Colonic mucosa (tissue), 4 donors: ENCODE measurements around the gene ZXDB. TPM values are rescaled to one million over a fixed set of nuclear protein-coding genes. Genes with fewer than 3 reads are reported as not detected.
"Not testable (repeated sequence)": the region's sequence is repeated elsewhere in the genome, so short reads cannot be mapped to it uniquely, and the experiment has no call there.

Source experiments
- DNase-seq: peaks from one replicate; pipeline ENCODE4 v3.0.0-alpha.2; 2020
- H3K27ac ChIP-seq: fragments of 200-600 bp; one replicate; pipeline ENCODE4 v1.8.0; 2021
- H3K27me3 ChIP-seq: fragments of 200-600 bp; one replicate; pipeline ENCODE4 v1.8.0; 2021
- H3K36me3 ChIP-seq: fragments of 200-600 bp; one replicate; pipeline ENCODE4 v1.8.0; 2021
- H3K4me1 ChIP-seq: fragments of 200-600 bp; one replicate; pipeline ENCODE4 v1.8.0; 2021; ENCODE audit warnings: mild to moderate bottlenecking
- H3K4me3 ChIP-seq: fragments of 200-600 bp; one replicate; pipeline ENCODE4 v1.8.0; 2021
- H3K9ac ChIP-seq, 2 donors: one replicate each; pipeline ENCODE4 v1.7.0; 2013; ENCODE audit warnings: control low read depth in 2 of 2, low read depth in 2 of 2, low read length in 2 of 2
- H3K9me3 ChIP-seq: fragments of 200-600 bp; one replicate; pipeline ENCODE4 v1.8.0; 2021
- intact Hi-C: fragments of 100-400 bp; cut with DNase I; formaldehyde crosslinking; loops from one replicate; pipeline ENCODE4 v1.14.1; 2022
- total RNA-seq, 2 donors: library from RNA; stranded (reverse); fragmentation: NEBNext Ultra II Directional in 1 of 2; extraction: Animal tissue kit (Norgen Biotek cat#: 25700) in 1 of 2; gene quantifications; one replicate each; pipeline ENCODE4 v1.2.1, GENCODE V29; 2021
- TF ChIP-seq, protein P1 (sequence below): fragments of 200-600 bp; IDR thresholded peaks from one replicate; pipeline ENCODE4 v1.8.0; 2022; ENCODE audit warnings: antibody characterized with exemption, mild to moderate bottlenecking
- donor health status: healthy.
- donor health status: DM: no; HTN: no; CAD: no.
- donor health status: DM: no; HTN: no; CAD: no.

The ZXDB gene
- total RNA-seq, 2 donors from 2014 or later = 5.1 to 7.9 TPM

GRCh38 chrX:57596516-57596915 is 4.7 kb downstream of the ZXDB start:
- Histone ChIP-seq H3K4me3 (no peak overlapping the region), H3K27me3 (no peaks in the 10 kb centered on the region), H3K4me1 (no peaks in the 10 kb centered on the region), H3K36me3 (no peaks in the 10 kb centered on the region), H3K9ac (peak overlapping the region in 1 of 2 donors; percentile 12), H3K27ac (no peak overlapping the region), H3K9me3 (no peaks in the 10 kb centered on the region)
- TF ChIP-seq, protein P1, sequence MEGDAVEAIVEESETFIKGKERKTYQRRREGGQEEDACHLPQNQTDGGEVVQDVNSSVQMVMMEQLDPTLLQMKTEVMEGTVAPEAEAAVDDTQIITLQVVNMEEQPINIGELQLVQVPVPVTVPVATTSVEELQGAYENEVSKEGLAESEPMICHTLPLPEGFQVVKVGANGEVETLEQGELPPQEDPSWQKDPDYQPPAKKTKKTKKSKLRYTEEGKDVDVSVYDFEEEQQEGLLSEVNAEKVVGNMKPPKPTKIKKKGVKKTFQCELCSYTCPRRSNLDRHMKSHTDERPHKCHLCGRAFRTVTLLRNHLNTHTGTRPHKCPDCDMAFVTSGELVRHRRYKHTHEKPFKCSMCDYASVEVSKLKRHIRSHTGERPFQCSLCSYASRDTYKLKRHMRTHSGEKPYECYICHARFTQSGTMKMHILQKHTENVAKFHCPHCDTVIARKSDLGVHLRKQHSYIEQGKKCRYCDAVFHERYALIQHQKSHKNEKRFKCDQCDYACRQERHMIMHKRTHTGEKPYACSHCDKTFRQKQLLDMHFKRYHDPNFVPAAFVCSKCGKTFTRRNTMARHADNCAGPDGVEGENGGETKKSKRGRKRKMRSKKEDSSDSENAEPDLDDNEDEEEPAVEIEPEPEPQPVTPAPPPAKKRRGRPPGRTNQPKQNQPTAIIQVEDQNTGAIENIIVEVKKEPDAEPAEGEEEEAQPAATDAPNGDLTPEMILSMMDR = no peak
- DNase-seq = no peak
- intact Hi-C loops = no loop called here

DNA sequence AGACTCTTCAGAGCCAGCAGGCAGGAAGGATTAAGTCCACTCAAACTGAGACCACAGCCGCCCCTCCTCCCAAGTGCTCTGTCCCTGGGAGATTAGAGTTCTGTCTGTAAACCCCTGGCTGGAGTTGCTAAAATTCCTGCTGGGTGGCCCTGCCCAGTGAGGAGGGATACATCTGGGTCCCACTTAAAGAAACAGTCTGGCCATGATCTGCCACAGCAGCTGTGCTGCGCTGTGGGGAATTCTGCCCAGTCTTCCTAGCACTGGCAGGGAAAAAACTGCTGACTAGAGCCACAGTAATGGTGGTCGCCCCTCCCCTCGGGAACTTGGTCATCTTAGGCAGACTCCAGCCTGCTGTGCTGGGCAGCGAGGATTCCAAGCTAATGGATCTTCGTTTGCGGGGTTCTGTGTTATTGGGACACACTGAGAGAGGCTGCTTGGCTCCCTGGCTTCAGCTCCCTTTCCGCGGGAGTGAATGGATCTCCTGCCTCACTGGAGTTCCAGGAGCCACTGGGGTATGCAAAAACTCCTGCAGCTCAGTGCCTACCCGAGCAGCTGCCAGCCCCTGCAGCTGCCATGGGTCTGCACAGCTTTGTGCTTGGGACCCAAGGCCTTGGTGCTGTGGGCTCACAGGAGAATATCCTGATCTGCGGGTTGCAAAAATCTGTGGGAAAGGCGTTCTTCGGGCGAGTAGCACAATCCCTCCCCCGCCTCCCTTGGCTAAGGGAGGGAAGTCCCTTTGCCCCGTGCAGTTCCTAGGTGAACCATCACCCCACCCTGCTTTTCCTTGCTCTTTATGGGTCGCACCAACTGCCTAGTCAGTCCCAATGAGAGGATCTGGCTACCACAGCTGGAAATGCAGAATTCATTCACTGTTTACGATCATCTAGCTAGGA is 15.7 kb downstream of the ZXDB start:
- TF ChIP-seq, protein P1 = no peak
- Histone ChIP-seq H3K9ac (no peak overlapping the region), H3K27ac (no peak overlapping the region), H3K4me3 (no peak overlapping the region), H3K27me3 (no peaks in the 10 kb centered on the region), H3K36me3 (no peaks in the 10 kb centered on the region), H3K9me3 (no peaks in the 10 kb centered on the region), H3K4me1 (no peaks in the 10 kb centered on the region)
- intact Hi-C loops = no loop called here
- DNase-seq = no peak

- DNase-seq, intact Hi-C loops, H3K9ac ChIP-seq, H3K4me3 ChIP-seq, H3K4me1 ChIP-seq, H3K27me3 ChIP-seq, H3K9me3 ChIP-seq, H3K27ac ChIP-seq, H3K36me3 ChIP-seq: not testable (repeated sequence)
Measured at GRCh38 chrX:57613351-57613750, 21.5 kb downstream of the ZXDB start.

- intact Hi-C loops, H3K36me3 ChIP-seq, DNase-seq: not testable (repeated sequence)
Measured at GRCh38 chrX:57629438-57629837, 37.6 kb downstream of the ZXDB start.

GRCh38 chrX:57640674-57641016 is 48.8 kb downstream of the ZXDB start:
- TF ChIP-seq, protein P1 = no peak
- DNase-seq = no peak
- Histone ChIP-seq H3K36me3 (no peaks in the 10 kb centered on the region), H3K4me1 (no peaks in the 10 kb centered on the region), H3K9me3 (no peaks in the 10 kb centered on the region), H3K27me3 (no peaks in the 10 kb centered on the region), H3K9ac (no peak overlapping the region), H3K4me3 (no peak overlapping the region), H3K27ac (no peak overlapping the region)
- intact Hi-C loops = no loop called here

More at GRCh38 chrX:57629438-57629837, 37.6 kb downstream of the ZXDB start:
- H3K9ac ChIP-seq, H3K9me3 ChIP-seq, H3K4me3 ChIP-seq, H3K27me3 ChIP-seq, H3K27ac ChIP-seq, H3K4me1 ChIP-seq: not testable (repeated sequence)

DNA sequence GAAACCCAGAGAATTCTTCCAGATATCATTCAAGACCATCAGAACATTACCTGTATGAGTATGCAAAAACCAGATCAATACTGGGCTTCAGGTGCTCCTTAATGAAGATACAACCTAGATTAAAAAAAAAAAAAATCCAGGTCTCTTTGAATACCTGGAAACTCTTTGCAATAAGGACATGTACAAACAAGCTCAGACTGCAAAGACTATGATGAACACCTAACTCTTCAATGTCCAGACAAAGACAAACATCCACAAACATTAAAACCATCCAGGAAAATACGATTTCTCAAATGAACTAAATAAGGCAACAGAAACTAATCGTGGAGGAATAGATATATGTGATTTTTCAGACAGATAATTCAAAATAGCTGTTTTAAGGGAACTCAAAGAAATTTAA is 49.5 kb downstream of the ZXDB start:
- Histone ChIP-seq H3K27ac (no peak overlapping the region), H3K4me3 (no peak overlapping the region), H3K4me1 (no peaks in the 10 kb centered on the region), H3K36me3 (no peaks in the 10 kb centered on the region), H3K9ac (no peak overlapping the region), H3K27me3 (no peaks in the 10 kb centered on the region), H3K9me3 (no peaks in the 10 kb centered on the region)
- TF ChIP-seq, protein P1 = no peak
- intact Hi-C loops = no loop called here
- no peak for DNase-seq
